IPS-18c (cell line): ENCODE results near the gene PTPRN2.
"Not testable (repeated sequence)": the region's sequence is repeated elsewhere in the genome, so short reads cannot be mapped to it uniquely, and the experiment has no call there.

Experiments
- H3K4me3 ChIP-seq: 2 replicates; pipeline ENCODE4 v1.7.0; 2013; ENCODE audit warnings: low read depth, mild to moderate bottlenecking, low read length, moderate library complexity; ENCODE audit not compliant: insufficient read depth
- H3K9me3 ChIP-seq: one replicate; pipeline ENCODE4 v1.6.1; 2013; ENCODE audit warnings: mild to moderate bottlenecking, low read length, moderate library complexity; ENCODE audit not compliant: control insufficient read depth, insufficient read depth

PTPRN2 gene

DNA sequence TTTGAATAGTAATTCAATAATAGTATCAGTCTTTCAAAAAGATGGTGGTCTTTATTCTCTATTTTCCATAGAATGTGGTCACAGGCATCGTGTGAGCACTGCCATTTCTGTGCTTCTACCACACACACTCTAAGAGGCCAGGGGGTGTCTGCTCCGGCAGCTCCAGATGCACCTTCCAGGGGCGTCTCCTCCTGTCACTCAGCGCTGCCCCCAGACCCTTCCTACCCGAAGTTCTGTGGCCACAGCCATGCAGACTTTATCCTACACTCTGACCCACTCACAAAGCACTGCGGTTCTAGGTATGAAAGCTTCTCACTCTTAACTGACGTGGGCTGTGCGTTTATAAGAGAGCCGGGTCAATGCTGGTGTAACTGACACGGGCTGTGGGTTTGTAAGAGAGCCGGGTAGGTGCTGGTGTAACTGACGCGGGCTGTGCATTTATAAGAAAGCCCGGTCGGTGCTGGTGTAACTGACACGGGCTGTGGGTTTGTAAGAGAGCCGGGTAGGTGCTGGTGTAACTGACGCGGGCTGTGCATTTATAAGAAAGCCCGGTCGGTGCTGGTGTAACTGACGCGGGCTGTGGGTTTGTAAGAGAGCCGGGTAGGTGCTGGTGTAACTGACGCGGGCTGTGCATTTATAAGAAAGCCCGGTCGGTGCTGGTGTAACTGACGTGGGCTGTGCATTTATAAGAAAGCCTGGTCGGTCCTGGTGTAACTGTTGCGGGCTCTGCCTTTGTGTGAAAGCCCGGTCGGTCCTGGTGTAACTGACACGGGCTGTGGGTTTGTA is 886.0 kb downstream of the PTPRN2 start:
- H3K4me3 ChIP-seq: not testable (repeated sequence)
- peaks cover 18% of the 10 kb centered on the region for H3K9me3 ChIP-seq

DNA sequence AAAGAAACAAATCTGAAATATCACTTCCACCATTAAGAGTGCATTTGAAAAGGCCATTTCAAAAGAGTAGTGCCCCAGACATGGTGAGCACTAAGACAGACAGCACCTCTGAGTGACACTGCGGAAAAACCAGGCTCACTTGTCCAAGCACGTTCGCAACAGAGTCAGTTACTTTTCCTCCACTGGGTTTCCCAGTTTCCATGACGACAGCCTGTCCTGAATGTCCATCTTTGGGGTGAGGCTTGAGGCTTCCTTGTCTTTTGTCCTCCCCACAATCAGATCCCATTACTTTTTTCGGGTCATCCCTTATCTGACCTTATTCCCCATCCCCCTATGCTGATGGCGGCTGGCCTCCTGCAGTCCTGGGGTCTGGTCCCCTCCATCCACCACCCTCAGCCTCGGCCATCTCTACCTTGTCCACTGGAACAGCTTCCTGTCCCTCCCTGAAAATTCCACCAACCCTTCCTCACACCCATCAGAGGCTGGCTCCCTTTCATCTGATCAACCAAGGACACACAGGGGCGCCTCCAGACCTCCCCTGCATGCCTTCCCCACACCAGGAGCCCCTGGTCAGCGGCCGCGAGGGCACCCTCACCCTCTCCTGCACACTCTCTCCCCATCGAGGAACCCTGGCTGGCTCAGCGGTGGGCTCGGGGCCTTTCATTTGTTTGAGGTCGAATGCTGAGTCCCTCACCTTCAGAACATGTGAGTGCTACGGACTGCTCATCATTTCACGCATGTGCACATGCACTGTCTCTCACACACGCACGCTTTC is 887.2 kb downstream of the PTPRN2 start:
- H3K9me3 ChIP-seq: peaks cover 19% of the 10 kb centered on the region

DNA sequence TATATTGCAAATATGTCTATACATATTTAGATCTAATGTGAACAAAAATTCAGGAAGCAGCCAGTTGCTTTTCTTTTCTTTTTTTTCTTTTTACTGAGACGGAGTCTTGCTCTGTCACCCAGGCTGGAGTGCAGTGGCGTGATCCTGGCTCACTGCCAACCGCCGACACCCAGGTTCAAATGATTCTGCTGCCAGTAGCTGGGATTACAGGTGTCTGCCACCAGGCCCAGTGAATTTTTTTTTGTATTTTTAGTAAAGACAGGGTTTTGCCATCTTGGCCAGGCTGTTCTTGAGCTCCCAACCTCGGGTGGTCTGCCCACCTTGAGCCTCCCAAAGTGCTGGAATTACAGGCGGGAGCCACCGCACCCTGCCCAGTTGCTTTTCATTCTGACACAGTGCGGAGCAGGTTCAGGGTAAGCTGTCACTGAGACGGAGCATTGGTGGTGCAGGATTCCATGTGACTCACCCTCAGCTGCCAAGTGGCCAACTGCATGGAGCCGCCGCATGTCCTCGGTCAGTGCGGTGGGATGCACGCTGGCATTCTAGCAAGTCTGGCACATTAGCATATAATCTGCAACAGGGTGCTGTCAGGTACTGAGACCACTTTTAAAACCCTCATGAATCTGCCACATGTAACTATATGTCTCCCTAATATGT is 888.1 kb downstream of the PTPRN2 start:
- Histone ChIP-seq H3K4me3 (no peak overlapping the region), H3K9me3 (peaks cover 15% of the 10 kb centered on the region)

More for the DNA sequence above, 887.2 kb downstream of the PTPRN2 start:
- no peak overlapping the region for H3K4me3 ChIP-seq

DNA sequence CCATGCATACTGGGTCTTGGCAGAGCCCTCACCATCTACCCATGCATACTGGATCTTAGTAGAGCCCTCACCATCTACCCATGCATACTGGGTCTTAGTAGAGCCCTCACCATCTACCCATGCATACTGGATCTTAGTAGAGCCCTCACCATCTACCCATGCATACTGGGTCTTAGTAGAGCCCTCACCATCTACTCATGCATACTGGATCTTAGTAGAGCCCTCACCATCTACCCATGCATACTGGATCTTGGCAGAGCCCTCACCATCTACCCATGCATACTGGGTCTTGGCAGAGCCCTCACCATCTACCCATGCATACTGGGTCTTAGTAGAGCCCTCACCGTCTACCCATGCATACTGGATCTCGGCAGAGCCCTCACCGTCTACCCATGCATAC is 890.3 kb downstream of the PTPRN2 start:
- not testable (repeated sequence) for H3K4me3 ChIP-seq
- peaks cover 21% of the 10 kb centered on the region for H3K9me3 ChIP-seq

DNA sequence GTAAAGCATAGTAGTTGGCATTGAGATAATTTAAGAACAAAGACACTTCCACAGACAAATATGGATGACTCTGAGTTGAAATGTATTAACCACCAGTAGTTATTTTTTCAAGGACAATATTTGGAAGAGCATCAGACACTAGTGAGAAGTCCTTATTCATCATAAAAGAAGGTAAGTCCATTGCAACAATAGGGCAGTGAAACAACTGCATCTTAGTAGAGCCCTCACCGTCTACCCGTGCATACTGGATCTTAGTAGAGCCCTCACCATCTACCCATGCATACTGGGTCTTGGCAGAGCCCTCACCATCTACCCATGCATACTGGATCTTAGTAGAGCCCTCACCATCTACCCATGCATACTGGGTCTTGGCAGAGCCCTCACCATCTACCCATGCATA is 892.0 kb downstream of the PTPRN2 start:
- peaks cover 18% of the 10 kb centered on the region for H3K9me3 ChIP-seq
- not testable (repeated sequence) for H3K4me3 ChIP-seq

- H3K9me3 ChIP-seq: peaks cover 19% of the 10 kb centered on the region
- H3K4me3 ChIP-seq: no peak overlapping the region
Measured at GRCh38 chr7:157694376-157694665, 893.3 kb downstream of the PTPRN2 start.

- Histone ChIP-seq H3K4me3 (no peak overlapping the region; the same call in 1 of the 2 replicates), H3K9me3 (peaks cover 22% of the 10 kb centered on the region)
Measured at GRCh38 chr7:157693521-157694375, 893.9 kb downstream of the PTPRN2 start.

DNA sequence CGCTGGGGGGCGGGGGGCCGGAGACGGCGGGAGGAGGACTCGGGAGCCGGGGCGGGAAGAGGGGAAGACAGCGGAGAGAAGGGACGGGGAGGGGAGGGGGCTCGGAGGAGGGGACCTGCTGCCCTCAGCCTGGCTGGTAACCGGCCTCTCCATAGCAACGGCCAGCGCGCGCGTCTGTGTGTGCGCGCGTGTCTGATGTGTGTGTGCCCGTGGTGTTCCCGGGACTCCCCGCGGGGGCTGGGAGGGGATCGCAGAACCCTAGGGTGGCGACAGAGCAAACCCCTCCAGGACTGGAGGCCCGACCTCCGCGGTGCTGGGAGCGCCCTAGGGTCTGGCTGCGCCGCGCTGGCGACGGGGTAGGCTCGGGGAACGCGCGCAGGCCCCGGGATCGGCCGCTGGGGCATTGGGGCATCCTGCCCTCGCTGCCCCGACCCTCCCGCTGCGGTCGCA is 894.5 kb downstream of the PTPRN2 start:
- peaks cover 22% of the 10 kb centered on the region for H3K9me3 ChIP-seq
- H3K4me3 ChIP-seq: no peak overlapping the region

DNA sequence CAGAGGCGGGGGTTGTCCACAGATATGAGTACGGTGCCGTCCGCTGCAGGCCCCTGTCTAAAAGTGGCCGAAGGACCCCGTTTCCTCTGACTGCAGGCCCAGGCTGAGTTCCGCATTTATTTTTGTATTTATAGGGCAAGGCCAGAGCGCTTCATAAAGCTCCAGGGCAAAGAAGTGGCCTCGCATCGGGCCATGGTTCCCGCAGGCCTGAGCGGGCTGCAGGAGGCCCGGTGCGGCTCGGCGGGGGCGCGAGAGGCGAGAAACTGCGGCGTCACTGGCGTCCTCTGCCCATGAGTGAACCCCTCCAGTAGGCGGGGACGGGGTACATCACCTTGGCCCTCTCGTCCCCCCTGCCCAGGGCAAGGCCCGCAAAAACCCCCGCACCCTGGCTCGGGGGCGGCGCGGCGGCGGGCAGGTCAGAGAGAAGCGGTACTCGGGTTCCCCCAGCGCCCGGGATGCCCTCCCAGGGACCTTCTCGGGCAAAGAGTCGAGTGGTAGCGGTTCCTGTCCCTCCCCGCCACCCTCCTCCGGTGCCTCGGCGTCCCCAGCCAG is 895.1 kb downstream of the PTPRN2 start:
- Histone ChIP-seq H3K9me3 (peaks cover 18% of the 10 kb centered on the region), H3K4me3 (peak overlapping the region; percentile 9; the same call in 1 of the 2 replicates)

GRCh38 chr7:157691586-157692459 is 895.8 kb downstream of the PTPRN2 start:
- peak overlapping the region; percentile 9; the same call in 1 of the 2 replicates for H3K4me3 ChIP-seq
- peaks cover 21% of the 10 kb centered on the region for H3K9me3 ChIP-seq

DNA sequence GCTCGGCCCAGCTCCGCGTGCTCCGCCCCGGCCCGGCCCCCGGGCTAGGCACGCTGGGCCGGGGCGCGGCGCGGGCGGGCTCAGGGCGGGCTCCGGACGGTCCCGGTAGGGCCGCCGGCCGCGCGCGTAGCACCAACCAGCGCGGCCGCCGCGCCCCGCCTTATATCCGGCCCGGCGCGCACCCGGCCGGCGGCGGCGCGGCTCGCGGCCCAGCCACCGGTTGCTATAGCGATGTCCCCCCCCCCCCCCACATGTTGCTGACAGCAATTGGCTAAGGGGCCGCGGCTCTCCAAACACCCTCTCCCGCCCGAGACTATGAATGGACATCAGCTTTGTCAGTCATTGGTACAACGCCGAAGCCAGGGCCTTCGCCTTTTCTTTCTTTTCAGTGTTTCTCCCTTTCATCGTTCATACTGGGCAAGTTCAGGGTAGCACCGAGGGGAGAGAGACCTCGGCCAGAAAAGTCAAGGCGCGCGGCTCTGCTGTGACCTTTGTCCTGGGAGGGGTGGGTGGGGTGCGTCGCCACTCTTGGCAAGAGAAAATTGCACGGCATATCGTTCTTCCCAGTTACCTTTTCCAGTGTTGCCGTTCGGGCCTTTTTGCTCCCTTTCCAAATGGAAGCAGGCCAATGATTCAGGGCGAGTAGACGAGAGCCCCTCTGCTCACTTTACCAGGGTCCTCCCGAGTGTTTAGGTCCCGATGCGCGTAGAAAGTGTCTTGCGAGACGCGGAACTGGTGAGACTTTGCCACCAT is 896.6 kb downstream of the PTPRN2 start:
- H3K9me3 ChIP-seq: peaks cover 27% of the 10 kb centered on the region
- no peak overlapping the region for H3K4me3 ChIP-seq

- Histone ChIP-seq H3K4me3 (peak overlapping the region; percentile 15; the same call in 1 of the 2 replicates), H3K9me3 (peaks cover 29% of the 10 kb centered on the region)
Measured at GRCh38 chr7:157690058-157690832, 897.4 kb downstream of the PTPRN2 start.

GRCh38 chr7:157689269-157690057 is 898.2 kb downstream of the PTPRN2 start:
- Histone ChIP-seq H3K4me3 (no peak overlapping the region; the same call in 1 of the 2 replicates), H3K9me3 (peaks cover 33% of the 10 kb centered on the region)
